GM06990 (cell line): ENCODE results near the gene ZNF488.

ENCODE experiments used
- DNase-seq: peaks from one replicate; pipeline ENCODE4 v3.0.0-alpha.2; 2011; ENCODE audit not compliant: insufficient read length; ENCODE audit errors: extremely low read depth
- H3K27me3 ChIP-seq: replicated peaks from 2 replicates; pipeline ENCODE4 v1.6.0; 2011; ENCODE audit warnings: low read length; ENCODE audit not compliant: control insufficient read depth, insufficient read depth
- H3K36me3 ChIP-seq: 2 replicates; pipeline ENCODE4 v1.5.1; 2011; ENCODE audit warnings: low read length; ENCODE audit not compliant: control insufficient read depth, insufficient read depth
- H3K4me3 ChIP-seq: replicated peaks from 2 replicates; pipeline ENCODE4 v1.5.1; 2011; ENCODE audit warnings: low read depth, mild to moderate bottlenecking, control low read depth, low read length
- TF ChIP-seq, protein P1 (sequence below): IDR thresholded peaks from 2 replicates; pipeline ENCODE4 v1.5.1; 2011; ENCODE audit warnings: low read length, control low read depth, mild to moderate bottlenecking, inconsistent platforms; ENCODE audit not compliant: insufficient read depth, poor library complexity, severe bottlenecking

The ZNF488 gene

DNA sequence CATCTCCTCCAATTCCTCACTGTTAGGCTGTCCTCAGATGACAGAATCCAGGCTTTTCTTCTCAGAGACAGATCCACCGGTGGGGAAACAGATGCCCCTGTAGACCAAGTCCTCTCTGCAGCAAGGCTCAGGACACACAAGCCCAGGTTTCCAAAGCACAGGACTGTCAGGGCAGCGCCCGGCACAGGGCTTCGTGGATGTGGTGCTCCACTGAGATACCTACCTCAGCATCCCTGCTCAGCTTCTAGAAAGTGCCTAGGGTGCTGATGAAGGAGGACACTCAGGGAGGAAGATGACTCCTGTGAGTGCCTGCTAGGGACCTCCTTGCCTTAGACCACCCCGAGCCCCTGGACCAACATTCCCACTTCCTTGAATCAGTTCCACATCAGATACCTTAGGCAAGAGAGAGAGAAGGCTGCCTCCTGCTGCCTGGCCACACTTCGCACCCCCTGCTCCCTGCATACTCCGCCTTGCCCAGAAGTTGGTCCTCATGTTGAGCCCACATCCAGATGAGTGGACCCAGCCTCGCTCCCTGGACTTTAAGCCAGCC lies 44.8 kb downstream of the ZNF488 start:
- TF ChIP-seq, protein P1, sequence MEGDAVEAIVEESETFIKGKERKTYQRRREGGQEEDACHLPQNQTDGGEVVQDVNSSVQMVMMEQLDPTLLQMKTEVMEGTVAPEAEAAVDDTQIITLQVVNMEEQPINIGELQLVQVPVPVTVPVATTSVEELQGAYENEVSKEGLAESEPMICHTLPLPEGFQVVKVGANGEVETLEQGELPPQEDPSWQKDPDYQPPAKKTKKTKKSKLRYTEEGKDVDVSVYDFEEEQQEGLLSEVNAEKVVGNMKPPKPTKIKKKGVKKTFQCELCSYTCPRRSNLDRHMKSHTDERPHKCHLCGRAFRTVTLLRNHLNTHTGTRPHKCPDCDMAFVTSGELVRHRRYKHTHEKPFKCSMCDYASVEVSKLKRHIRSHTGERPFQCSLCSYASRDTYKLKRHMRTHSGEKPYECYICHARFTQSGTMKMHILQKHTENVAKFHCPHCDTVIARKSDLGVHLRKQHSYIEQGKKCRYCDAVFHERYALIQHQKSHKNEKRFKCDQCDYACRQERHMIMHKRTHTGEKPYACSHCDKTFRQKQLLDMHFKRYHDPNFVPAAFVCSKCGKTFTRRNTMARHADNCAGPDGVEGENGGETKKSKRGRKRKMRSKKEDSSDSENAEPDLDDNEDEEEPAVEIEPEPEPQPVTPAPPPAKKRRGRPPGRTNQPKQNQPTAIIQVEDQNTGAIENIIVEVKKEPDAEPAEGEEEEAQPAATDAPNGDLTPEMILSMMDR: no peak
- no peak for DNase-seq

DNA sequence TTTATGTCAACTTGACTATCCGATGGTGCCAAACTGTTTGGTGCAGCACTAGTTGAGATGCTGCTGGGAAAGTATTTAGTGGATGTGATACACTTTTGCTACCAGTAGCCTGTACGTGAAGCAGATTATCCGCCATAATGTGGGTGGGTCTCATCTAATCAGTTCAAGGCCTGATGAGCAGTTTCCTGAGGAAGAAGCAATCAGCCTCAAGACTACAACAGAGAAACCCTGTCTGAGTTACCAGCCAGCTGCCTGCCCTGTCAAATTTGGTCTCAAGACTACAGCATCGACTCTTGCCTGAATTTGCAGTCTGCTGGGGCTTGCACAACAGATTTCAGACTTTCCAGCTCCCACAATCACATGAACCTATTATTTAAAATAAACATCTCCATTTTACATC lies 46.8 kb downstream of the ZNF488 start:
- TF ChIP-seq, protein P1: no peak
- Histone ChIP-seq H3K27me3 (peaks cover 1% of the 10 kb centered on the region; the same call in 1 of the 2 replicates), H3K4me3 (no peak overlapping the region), H3K36me3 (no peaks in the 10 kb centered on the region)
- no peak for DNase-seq

More for the DNA sequence above, 44.8 kb downstream of the ZNF488 start:
- Histone ChIP-seq H3K36me3 (no peaks in the 10 kb centered on the region), H3K4me3 (no peak overlapping the region), H3K27me3 (peaks cover 1% of the 10 kb centered on the region; the same call in 1 of the 2 replicates)

DNA sequence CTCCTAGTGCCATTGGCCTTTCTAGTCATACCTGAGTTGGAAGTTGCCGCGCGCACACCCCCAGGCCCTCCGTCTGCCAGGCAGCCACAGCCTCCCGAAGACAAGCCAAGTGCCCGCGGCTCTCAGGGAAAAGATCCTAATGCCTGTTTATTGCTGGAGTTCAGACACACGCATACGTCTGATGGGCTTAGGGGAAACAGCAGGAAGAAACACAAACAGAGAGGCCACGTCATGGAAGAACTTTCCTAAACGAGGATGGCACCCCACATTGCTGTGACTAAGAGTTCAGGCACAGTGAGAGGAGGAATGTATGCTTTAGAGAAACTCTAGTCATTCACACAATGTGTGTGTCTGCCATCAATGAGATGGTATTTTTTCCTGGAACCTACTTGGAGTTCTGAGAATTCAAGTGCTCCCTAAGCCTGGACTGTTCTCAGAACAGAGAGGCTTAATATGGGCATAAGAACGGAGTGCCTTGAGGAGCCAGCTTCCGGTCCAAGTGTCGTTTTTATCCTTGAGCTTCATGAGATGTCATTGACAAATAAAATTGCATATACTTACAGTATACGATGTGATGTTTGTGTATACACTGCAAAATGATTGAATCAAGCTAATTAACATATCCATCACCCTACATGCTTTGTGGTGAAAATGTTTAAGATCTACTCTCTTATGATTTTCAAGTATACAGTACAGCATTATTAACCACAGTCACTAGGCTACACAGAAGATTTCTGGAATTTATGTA lies 47.5 kb downstream of the ZNF488 start:
- TF ChIP-seq, protein P1: no peak
- Histone ChIP-seq H3K27me3 (peaks cover 1% of the 10 kb centered on the region; the same call in 1 of the 2 replicates), H3K36me3 (no peaks in the 10 kb centered on the region), H3K4me3 (no peak overlapping the region)
- DNase-seq: no peak

DNA sequence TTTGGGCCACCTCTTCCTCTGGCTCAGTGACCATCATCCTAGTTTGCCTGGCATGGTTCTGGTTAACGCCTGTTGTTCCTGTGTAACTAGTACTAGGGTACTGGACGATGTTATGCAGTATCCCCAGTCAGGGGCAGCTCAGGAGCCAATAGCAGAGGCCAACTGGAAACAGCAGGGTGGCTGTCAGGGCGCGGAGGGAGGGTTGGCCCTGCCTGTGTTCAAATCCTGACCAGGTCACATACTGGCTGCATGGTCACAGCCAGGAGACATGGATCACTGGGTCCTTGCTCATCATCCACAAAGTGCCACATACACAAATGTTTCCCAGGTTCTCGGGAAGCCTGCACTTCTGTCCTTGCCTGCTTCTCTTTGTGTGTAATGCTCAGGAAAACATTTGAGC lies 48.2 kb downstream of the ZNF488 start:
- H3K4me3 ChIP-seq: no peak overlapping the region
- TF ChIP-seq, protein P1: no peak
- no peak for DNase-seq
- no peaks in the 10 kb centered on the region for H3K36me3 ChIP-seq
- peaks cover 1% of the 10 kb centered on the region; the same call in 1 of the 2 replicates for H3K27me3 ChIP-seq

DNA sequence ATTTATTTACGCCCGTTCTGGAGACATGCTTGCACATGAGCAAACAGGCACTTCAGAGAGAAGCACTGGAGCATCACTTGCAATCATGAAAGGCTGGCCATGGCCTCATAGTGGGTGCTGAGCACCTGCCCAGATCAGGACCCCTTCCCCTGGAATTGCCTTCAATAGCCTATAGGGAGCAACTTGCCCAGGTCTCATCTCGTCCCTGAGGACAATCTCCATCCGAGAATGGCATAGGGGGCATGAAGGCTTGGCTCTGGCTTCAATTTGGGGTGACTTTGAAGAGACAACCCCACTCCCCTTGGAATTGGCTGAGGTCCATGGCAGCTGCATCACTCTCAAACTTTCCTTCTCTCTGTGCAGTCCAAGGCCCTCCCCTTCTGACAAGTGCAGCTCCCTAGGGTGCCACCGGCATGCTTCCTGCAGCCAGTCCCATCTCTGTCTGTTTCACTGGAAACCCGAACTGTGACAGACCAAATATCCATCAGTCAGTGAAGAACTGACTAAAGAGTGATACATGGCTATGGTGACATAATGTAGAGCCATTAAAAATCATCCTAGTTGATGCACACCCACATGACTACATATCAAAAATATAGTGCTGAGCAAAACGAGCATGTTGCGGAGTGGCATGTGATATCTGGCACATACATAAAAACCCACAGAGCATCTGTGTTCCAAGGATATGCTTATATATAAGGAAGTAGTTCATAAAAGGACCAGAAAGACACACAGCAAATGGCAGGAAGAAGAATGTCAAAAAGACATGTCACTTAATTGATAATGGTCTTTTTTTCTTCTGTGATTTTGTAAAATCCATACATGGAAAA lies 49.4 kb downstream of the ZNF488 start:
- TF ChIP-seq, protein P1: no peak
- H3K4me3 ChIP-seq: no peak overlapping the region
- DNase-seq: no peak
- H3K27me3 ChIP-seq: peaks cover 1% of the 10 kb centered on the region; the same call in 1 of the 2 replicates
- H3K36me3 ChIP-seq: no peaks in the 10 kb centered on the region
